NCI-H2107 (cell line): Measurements from ENCODE around the gene GUK1.

Source experiments
- DNase-seq: peaks from one replicate; lab custom pipeline; 2025; lab: John Stamatoyannopoulos, UW

GUK1 gene, protein sequence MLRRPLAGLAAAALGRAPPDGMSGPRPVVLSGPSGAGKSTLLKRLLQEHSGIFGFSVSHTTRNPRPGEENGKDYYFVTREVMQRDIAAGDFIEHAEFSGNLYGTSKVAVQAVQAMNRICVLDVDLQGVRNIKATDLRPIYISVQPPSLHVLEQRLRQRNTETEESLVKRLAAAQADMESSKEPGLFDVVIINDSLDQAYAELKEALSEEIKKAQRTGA

DNA sequence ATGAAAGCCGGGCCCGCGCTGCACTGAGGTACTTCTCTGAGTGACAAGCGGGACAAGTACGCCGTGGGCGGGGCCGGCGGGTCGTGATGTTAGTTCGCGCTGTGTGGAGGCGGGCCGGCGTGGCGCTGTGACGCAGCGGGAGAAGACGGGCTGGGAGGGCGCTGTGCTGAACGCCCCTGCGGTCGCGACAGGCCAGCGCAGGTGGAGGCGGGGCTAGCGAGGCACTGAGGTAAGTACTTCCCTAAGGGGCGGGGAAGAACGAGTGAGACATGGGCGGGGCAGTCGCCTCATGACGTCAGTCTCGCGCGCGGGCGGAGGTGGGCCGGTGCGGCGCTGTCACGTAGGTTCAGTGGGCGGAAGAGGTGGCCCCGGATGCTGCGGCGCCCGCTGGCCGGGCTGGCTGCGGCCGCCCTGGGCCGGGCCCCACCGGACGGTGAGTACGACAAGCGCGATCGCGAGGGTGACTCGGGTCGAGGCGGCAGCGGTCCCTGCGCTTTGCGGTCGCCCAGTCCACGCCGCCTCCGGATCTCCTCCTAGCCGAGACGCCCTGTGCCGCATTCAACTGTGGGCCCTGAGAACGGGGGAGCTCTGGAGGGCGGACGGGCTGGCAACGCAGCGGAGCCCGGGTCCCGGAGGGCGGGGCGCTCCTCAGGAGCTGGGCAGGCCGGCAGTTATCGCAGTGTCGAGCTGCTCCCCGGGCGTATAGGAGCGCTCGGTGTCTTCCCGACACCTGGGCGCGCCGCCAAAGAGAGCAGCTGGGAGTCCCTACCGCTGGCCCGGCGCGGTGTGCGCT lies at the start of gene GUK1:
Gene GUK1, plus strand, starts transcription at position 349 of the 793 bp plus-strand sequence. Its CDS starts 24 bp downstream, at position 373.
- peak; percentile 99 for DNase-seq

DNA sequence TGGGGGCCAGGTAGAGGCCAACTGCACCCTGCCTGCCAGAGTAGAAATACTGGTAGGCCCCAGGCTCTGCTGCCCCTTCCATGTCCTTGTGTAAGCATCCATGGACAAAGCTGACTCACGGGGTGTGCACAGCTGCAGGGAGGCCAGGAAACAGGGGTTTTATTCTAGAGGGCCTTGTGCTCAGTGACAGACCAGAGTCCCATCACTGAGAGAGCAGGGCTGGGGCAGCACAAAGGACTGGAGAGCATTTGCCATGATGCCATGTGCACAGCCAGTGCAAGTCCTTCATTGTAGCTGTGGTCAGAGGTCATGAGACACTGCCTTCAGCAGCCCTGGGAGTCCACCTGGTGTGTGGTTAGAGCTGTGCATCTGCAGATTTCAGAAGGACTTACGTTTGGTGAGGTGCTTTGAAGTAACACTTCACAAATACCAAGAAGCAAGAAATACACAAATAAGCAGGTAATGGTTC lies 49.4 kb upstream of the GUK1 start:
- DNase-seq = no peak

DNA sequence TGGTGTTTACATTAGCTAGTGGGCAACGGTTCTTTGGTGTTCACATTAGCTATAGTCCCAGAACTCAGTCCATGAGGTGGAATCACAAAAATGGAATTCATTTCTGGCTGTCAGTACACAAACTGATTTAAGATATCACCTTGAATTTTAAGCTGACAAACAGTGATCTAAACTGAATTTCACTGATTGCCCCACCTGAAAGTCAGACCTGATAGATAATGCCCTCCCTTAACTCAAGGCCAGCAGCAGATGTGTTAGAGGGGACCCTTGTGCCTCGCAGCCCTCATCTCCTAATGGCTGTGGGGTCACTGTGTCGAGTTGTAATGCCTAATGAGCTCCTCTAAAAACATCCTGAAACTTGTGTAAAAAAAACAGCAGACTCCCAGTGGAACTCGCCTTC lies 49.0 kb upstream of the GUK1 start:
- DNase-seq = no peak

DNA sequence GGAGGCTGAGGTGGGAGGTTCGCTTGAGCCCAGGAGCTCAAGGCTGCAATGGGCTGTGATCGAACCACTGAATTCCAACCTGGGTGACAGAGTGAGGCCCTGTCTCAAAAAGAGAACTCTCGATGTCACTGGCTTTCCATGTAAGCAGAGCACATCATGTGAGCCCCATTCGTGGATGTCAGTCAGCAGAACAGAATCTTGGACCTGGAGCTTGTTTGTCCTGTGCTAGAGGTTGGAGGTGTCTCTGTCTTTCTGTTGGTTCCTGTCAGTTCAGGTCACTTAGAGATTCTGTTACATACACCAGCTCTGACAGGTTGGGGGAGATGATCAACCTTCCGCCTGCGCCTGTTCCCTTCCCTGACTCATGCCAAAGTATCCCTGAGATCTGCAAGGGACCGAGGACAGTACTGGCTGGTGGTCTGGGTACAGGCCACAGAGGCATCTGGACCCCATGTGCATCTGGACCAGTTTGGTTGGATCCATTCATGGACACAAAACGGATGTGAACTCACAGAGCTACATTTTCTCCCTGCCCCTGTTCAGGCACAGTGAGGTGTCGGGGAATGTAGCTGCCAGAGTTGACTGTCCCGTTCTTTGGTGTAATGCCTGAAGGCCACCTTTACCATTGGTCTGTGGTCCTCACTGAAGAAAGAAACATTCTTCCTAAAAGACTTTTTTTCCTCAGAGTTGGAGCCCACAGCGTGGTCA lies 47.6 kb upstream of the GUK1 start:
- DNase-seq = no peak

DNA sequence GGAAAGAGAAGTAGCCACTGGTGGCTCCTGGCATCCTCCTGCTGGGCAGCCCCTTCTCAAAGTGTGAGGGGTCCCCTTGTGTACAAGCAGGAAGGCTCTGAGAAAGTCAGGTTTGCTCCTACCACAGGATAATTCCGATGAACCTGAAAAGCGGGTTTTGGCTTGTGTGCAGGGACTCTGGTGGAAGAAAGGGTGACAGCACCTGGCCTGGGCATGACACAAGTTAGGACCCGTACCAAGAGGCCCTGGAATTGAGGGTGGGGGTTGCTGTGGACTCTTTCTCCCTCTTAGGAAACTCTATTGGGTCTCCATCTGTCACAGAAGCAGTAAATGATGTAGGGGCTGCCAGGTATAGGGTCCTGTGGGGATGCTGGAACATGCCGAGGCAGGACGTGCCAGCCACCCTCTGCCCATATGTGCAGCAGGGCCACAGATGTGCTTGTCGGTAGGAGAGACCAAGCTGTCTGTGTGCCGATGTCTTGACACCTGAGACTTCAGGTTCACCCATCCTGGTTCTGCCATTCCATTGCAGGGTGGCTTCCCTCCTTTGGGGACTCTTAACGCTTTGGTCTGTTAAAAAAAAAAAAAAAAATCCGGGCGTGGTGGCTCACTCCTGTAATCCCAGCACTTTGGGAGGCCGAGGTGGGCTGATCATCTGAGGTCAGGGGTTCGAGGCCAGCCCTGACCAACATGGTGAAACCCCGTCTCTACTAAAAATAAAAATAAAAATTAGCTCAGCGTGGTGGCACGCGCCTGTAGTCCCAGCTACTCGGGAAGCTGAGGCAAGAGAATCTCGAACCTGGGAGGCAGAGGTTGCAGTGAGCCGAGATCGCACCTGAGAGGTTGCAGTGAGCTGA lies 46.8 kb upstream of the GUK1 start:
- DNase-seq = no peak

DNA sequence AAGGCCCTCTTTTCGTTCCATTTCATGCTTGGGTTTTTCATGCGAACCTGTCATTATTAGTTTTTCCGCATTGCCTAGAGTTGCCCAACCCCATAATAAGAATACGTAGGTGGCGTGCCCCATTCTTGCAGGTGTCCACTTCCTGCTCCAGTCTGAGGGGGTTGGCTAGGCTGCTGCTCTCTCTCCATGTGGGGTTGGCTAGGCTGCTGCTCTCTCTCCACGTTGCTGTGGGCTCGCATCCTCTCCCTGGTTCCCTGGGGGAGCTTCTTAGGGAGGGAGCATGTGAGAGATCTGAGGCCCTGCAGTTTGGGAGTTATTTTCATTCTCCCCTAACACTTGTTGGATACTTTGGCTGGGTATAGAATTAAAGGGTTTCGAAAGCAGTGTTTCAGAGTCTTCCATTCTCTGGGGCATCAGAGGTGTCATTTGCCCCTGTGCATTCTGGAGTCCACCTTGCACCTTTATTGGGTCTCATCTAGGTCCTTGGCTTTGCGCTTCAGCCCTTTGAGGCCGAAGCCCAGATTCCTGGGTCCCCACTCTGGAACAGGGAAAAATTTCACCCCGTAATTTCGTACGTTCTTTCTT lies 45.6 kb upstream of the GUK1 start:
- DNase-seq = no peak

DNA sequence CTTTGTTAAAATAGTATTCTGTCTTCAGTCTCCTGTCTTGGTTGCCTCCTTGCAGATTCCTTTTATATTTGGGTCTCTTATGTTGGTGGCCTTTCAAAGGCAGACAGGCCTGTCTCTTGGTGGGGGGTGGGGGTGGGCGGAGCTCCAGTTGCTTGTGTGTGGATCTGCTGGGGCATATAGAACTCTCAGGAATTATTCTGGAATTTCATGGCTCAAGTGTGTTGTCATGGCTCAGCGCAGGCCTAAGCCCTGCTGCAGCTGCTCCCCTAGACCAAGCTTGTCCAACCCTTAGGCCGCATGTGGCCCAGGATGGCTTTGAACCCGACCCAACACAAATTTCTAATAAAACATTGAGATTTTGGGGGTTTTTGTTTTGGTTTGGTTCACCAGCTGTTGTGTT lies 44.9 kb upstream of the GUK1 start:
- DNase-seq = no peak

DNA sequence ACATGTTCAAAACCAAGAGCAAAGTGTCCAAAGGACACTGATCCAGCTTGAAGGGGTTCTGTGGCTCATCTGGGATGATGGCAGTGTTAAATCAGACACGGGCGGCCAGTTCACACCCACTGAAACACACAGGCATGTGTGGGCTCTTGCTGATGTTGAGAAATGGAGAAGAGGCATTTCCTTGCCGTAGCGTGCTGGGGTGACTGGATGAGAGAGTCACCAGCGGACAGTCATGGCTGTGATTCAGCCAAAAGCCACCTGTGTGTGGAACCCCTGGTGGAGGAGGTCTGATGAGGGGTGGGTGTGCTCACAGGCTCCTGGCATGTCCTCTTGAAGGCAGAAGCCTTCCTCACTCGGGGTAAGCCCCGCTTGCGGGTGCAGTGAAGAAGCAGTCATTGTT lies 44.1 kb upstream of the GUK1 start:
- no peak for DNase-seq

DNA sequence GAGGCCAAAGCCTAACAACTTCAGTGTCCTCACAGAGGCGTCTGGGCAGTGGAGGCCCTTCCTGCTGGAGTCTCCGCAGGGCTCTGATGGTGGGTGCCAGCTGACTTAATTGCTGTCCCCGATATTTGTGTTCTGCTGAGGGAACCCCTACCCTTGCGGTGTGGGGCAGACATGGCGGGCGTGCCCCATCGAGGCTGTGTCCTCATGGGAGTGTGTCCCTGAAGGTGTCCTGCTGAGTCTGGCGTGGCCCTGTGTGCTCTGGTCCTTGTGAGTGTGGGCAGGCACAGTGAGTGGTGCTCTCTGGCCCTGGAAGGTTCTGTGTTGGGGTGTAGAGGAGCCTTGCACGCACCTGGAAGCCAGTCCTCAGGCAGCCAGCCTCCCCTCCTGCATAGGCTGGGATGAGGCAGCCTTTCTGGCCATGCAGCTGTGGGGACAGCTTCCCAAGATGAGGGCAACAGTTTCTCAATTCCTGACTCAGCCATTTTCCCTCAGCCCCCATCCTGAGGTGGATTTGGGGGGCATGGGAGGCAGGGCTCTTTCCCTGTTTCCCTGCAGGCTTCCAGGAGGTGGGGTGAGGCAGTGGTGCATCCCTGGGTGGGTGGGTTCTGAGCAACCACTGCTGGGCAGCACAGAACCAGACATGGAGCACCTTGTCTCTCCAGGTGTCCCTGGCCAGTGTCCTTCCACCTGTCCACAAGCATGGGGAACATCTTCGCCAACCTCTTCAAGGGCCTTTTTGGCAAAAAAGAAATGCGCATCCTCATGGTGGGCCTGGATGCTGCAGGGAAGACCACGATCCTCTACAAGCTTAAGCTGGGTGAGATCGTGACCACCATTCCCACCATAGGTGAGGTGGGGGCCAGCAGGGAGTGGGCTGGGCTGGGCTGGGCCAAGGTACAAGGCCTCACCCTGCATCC lies 43.4 kb upstream of the GUK1 start:
- no peak for DNase-seq

DNA sequence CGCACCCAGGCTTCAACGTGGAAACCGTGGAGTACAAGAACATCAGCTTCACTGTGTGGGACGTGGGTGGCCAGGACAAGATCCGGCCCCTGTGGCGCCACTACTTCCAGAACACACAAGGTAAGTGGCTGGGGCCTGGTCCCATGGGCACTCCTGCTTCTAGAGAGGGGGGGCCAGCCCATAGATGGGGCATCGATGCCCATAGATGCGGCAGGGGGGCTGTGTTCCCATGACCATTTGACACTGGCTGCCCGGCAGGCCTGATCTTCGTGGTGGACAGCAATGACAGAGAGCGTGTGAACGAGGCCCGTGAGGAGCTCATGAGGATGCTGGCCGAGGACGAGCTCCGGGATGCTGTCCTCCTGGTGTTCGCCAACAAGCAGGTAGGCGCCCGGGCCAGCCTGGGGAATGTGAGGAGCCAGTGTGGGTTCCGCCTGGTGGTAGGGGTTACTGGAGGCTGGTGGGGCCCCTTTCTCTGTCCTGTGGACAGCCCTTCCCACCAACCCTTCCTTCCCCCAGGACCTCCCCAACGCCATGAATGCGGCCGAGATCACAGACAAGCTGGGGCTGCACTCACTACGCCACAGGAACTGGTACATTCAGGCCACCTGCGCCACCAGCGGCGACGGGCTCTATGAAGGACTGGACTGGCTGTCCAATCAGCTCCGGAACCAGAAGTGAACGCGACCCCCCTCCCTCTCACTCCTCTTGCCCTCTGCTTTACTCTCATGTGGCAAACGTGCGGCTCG lies 42.6 kb upstream of the GUK1 start:
- DNase-seq = no peak

DNA sequence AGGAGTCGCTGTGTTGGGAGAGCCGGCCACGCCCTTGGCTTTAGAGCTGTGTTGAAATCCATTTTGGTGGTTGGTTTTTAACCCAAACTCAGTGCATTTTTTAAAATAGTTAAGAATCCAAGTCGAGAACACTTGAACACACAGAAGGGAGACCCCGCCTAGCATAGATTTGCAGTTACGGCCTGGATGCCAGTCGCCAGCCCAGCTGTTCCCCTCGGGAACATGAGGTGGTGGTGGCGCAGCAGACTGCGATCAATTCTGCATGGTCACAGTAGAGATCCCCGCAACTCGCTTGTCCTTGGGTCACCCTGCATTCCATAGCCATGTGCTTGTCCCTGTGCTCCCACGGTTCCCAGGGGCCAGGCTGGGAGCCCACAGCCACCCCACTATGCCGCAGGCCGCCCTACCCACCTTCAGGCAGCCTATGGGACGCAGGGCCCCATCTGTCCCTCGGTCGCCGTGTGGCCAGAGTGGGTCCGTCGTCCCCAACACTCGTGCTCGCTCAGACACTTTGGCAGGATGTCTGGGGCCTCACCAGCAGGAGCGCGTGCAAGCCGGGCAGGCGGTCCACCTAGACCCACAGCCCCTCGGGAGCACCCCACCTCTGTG lies 41.7 kb upstream of the GUK1 start:
- no peak for DNase-seq

DNA sequence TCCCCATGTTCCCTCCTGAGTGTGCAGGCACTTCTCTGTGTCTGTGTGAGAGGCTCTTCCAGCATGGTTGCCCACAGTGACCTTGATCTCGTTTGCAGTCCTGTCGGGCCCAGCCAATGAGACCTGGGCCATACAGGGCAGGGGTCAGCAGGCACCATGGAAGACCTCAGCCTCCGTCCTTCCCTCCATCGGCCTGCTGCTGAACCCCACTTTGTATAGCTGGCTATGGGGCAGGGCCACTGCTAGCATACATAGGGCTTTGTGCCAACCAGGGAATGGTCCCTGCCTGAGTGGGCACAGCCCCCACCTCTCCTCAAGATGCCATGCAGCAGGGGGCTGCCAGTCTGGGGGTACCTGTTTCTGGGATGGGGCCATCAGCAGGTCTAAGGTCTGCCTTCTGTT lies 40.7 kb upstream of the GUK1 start:
- no peak for DNase-seq

DNA sequence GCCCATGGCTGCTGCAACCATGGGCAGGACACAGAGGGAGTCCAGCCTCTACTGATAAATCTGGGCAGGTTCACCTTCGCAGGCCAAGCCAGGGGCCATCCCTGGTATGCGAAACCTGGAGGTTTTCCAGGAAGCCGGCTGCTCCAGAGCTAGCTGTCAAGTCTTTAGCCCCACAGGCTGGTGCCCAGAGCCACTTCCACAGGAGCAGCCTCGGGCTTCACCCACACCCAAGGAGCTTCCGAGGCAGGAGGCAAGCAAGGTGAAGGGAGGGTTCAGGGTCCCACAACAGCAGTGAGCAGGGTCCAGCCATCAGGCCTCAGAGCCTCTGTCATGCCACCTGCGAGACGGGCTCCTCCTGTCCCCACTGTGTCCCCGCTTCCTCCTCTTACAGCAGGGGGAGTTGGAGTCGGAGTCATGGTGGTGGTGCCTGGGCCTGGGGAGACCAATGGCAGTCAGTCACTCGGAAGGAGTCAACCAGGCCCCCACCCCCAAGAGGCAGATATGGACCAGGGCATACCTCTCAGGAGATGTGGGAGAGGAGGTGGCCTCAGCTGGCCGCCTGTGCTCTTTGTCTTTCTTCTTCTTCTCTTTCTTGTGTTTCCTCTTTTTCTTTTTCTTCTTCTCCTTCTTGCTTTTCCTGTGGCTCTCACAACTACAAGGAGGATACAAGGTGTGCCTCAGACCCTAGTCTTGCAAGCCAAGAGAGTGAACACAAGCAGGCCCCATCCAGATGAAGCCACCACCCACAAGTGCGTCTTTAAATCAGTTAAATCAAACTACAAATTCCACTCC lies 39.1 kb upstream of the GUK1 start:
- DNase-seq = no peak

DNA sequence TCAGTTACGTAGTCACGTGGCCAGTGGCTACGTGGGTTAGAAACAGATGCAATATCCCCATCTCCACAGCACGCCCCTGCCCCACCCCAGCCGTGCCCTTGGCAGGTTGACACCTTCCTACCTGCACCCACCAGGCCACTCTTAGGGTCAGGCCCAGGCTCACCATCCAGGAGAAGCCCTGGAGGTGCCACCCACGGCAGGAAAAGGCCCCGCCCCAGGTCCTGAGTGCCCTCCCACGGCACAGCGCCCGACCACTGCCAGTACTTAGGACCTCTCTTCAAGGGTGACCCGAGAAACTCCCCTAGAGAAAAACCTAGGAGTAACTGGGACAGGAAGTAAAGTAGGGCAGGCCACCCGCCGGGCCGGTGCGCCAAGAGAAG lies 38.5 kb upstream of the GUK1 start:
- DNase-seq = no peak

DNA sequence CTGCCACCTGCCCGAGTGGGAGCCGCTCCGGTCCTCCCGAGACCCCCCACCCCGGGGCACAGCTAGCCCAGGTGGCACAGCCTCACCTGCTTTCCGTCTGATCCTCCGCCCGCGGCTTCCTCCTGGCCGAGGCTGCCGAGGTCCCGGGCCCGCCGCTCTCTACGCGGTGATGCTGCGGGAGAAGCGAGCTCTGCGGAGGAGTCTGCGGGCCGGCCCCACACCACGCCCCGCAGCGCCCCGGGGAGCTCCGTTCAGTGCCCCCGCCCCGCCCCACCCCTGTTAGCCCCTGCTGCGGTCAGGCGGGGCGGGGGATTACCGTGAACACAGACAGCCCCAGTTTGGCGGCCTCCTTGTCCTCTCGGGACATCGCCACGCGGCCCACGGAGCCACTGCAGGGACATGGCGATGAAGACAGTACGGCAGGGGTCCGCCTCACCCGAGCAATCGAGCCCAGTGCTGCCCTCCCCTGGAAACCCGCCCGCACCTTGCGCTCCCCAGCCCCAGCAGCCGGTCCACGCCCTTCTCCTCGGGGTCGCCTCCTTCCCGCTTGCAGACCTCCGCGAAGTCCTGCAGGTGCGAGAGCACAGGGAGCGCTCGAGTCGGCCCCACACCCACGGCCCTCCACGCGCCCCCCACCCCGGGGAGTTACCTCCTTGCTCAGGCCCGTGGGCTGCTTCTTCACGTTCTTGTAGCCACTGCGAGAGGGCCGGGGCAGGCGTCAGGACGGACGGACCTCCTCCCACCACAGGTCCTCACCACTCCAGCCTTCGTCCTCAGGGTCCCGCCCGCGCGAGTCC lies 37.9 kb upstream of the GUK1 start:
- peak; percentile 51 for DNase-seq

DNA sequence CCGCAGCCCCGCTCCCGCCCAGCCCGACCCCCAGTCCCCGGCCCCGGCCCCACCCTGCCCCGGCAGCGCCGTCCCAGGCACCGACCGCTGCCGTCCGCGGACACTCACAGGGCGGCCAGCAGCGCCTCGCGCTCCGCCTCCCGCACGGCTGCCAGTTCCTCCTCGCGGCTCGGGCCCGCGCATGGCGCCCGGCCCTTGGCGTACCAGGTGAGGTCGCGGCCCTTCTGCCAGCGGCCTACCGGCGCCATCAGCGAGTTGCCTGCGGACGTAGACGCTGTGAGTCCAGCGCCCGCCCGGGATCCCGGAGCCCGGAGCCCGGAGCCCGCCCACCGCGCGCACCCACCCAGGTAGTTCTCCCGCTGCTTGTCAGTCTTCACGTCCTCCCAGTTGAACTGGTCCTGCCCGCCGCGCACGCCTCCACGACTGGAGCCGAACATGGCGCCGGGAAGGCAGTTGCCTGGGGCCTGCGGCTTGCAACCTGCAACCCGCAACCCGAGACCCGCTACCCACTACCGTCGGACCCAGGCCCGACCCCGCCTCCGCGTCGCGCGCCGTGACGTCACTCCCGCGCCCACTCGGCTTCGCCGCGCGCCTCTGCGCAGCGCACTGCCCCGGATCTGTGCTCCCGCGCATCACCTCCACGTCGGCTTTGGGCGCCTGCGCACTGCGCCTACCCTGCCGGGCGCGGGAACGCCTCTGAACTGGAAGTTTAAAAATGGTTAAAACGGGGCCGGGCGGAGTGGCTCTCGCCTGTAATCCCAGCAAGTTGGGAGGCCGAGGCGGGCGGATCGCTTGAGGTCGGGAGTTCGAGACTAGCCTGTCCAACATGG lies 37.1 kb upstream of the GUK1 start, which contains the start of gene C1orf35:
Gene C1orf35, minus strand, starts transcription at position 535 of the 830 bp plus-strand sequence. Its CDS starts 98 bp downstream, at position 437.
- DNase-seq = peak; percentile 92
